Endothelial cell of umbilical vein (primary cell): Measurements from ENCODE around the gene NHLRC4. TPM values are rescaled to one million over a fixed set of nuclear protein-coding genes. Genes with fewer than 3 reads are reported as not detected.

Experiments used
- BruUV-seq: library from RNA; stranded (reverse); fragments of 400-500 nt; replicated peaks from 2 replicates; lab custom pipeline; 2021; lab: Mats Ljungman, UMichigan
- CTCF ChIA-PET: fragments of 300-600, 350-600 bp; sonication (Branson Sonifier 250); formaldehyde crosslinking; loops from one replicate; lab custom pipeline; 2021; ENCODE audit warnings: antibody characterized with exemption, inconsistent platforms; lab: Charles Lee
- POLR2A ChIA-PET: fragments of 300-600, 350-600 bp; sonication (Branson Sonifier 250); formaldehyde crosslinking; loops from one replicate; lab custom pipeline; 2021; ENCODE audit warnings: antibody characterized with exemption, inconsistent platforms; lab: Charles Lee
- DNase-seq: peaks from one replicate; pipeline ENCODE4 v3.0.0-alpha.2; 2011; ENCODE audit warnings: low read depth, low spot score
- FAIRE-seq: peaks from 2 replicates; lab custom pipeline; 2011; peaks lifted over from hg19 to GRCh38; lab: Jason Lieb, UNC
- H2AFZ ChIP-seq: 2 replicates; pipeline ENCODE4 v1.6.0; 2012; ENCODE audit warnings: low read depth, low read length, control low read depth, inconsistent platforms
- H3K27ac ChIP-seq: 2 replicates; pipeline ENCODE4 v1.5.1; 2011; ENCODE audit warnings: low read depth, mild to moderate bottlenecking, control low read depth, low read length, moderate library complexity; ENCODE audit not compliant: insufficient read depth
- H3K27me3 ChIP-seq, 2 experiments: 2 replicates each; pipeline versions ENCODE4 v1.6.0 to v1.6.1; 2011; ENCODE audit warnings: low read length in 2 of 2, mixed read lengths in 1 of 2; ENCODE audit not compliant: control insufficient read depth in 2 of 2, insufficient read depth in 2 of 2
- H3K36me3 ChIP-seq, 2 experiments: 2 replicates in 1 of 2; 3 replicates in 1 of 2; pipeline ENCODE4 v1.5.1; 2011; ENCODE audit warnings: low read length in 2 of 2, mild to moderate bottlenecking in 1 of 2, moderate library complexity in 1 of 2; ENCODE audit not compliant: control insufficient read depth in 2 of 2, insufficient read depth in 2 of 2; ENCODE audit errors: extremely low read depth in 1 of 2
- H3K4me1 ChIP-seq: 3 replicates; pipeline ENCODE4 v1.5.1; 2011; ENCODE audit warnings: mild to moderate bottlenecking, low read length; ENCODE audit not compliant: control insufficient read depth, insufficient read depth; ENCODE audit errors: extremely low read depth
- H3K4me2 ChIP-seq: 2 replicates; pipeline ENCODE4 v1.6.1; 2011; ENCODE audit warnings: low read length, control low read depth, mixed read lengths; ENCODE audit not compliant: insufficient read depth
- H3K4me3 ChIP-seq, 3 experiments: fragments of 200-600 bp in 1 of 3; sonication (generic), shearing (Covaris generic) in 1 of 3; replicated peaks in 1 of 3; 2 replicates each; pipeline ENCODE4 v1.5.1; 2011 to 2016; ENCODE audit warnings: control low read depth in 3 of 3, low read length in 3 of 3, mild to moderate bottlenecking in 2 of 3, inconsistent platforms in 1 of 3, low read depth in 1 of 3, moderate library complexity in 1 of 3; ENCODE audit not compliant: insufficient read depth in 1 of 3
- H3K79me2 ChIP-seq: 2 replicates; pipeline ENCODE4 v1.6.0; 2012; ENCODE audit warnings: low read length, inconsistent platforms; ENCODE audit not compliant: control insufficient read depth, insufficient read depth
- H3K9ac ChIP-seq: replicated peaks from 2 replicates; pipeline ENCODE3; 2011; ENCODE audit warnings: low read length, control low read depth; ENCODE audit not compliant: insufficient read depth; ENCODE audit errors: extremely low read depth
- H3K9me1 ChIP-seq: replicated peaks from 3 replicates; pipeline ENCODE4 v1.6.0; 2011; ENCODE audit warnings: mild to moderate bottlenecking, low read length; ENCODE audit not compliant: control insufficient read depth, insufficient read depth; ENCODE audit errors: extremely low read depth
- H3K9me3 ChIP-seq: replicated peaks from 2 replicates; pipeline ENCODE4 v1.5.1; 2012; ENCODE audit warnings: low read length, inconsistent platforms; ENCODE audit not compliant: control insufficient read depth, insufficient read depth
- H4K20me1 ChIP-seq: replicated peaks from 2 replicates; pipeline ENCODE3; 2011; ENCODE audit warnings: mild to moderate bottlenecking, low read length; ENCODE audit not compliant: control insufficient read depth, insufficient read depth; ENCODE audit errors: extremely low read depth
- EZH2 ChIP-seq: IDR thresholded peaks from 2 replicates; pipeline ENCODE4 v1.6.1; 2012; ENCODE audit warnings: borderline replicate concordance, low read depth, mild to moderate bottlenecking, moderate library complexity, low read length, inconsistent platforms; ENCODE audit not compliant: severe bottlenecking
- FOS ChIP-seq: IDR thresholded peaks from 2 replicates; pipeline ENCODE4 v1.6.1; 2011; ENCODE audit warnings: mild to moderate bottlenecking, low read length, moderate library complexity, borderline replicate concordance; ENCODE audit not compliant: insufficient read depth
- GATA2 ChIP-seq: IDR thresholded peaks from 2 replicates; pipeline ENCODE4 v1.7.0; 2011; ENCODE audit warnings: low read depth, mild to moderate bottlenecking, moderate library complexity, mixed read lengths, low read length; ENCODE audit not compliant: insufficient read length, insufficient read depth
- JUN ChIP-seq: IDR thresholded peaks from 2 replicates; pipeline ENCODE4 v1.6.1; 2011; ENCODE audit warnings: borderline replicate concordance, low read depth; ENCODE audit not compliant: insufficient read length, insufficient read depth
- MYC ChIP-seq: IDR thresholded peaks from one replicate; pipeline ENCODE4 v1.6.1; 2011; ENCODE audit warnings: mild to moderate bottlenecking, low read depth, low read length
- POLR2A ChIP-seq: IDR thresholded peaks from 2 replicates; pipeline ENCODE4 v1.6.1; 2012; ENCODE audit warnings: low read depth, mild to moderate bottlenecking, control low read depth, low read length
- POLR2AphosphoS5 ChIP-seq: IDR thresholded peaks from 2 replicates; pipeline ENCODE4 v1.6.1; 2012; ENCODE audit warnings: low read depth, mild to moderate bottlenecking, control low read depth, low read length, moderate library complexity; ENCODE audit not compliant: insufficient read depth
- dilution Hi-C: fragments of 300-500 bp; cut with MboI; formaldehyde crosslinking; loops from one replicate; pipeline ENCODE4 v1.15.0; 2019; ENCODE audit warnings: low sequenced_read_pairs; ENCODE audit not compliant: extremely low pct_ligation_motif_present
- intact Hi-C: fragments of 100-400 bp; cut with micrococcal nuclease; formaldehyde crosslinking; loops from one replicate; pipeline ENCODE4 v1.10.0; 2022
- polyA plus RNA-seq, 4 experiments: library from polyadenylated mRNA; depleted of rRNA in 3 of 4; stranded (reverse) in 3 of 4; unstranded in 1 of 4; fragments of >200 nt; gene quantifications; 2 replicates each; pipeline versions ENCODE4 v1.2.1 to v1.2.3, GENCODE V29; 2011 to 2012; ENCODE audit warnings: missing spikeins in 1 of 4
- total RNA-seq: library from RNA; stranded (reverse); gene quantifications from 2 replicates; pipeline ENCODE4 v1.2.3, GENCODE V29; 2021
- TF ChIP-seq, protein P1 (sequence below): IDR thresholded peaks from 2 replicates; pipeline ENCODE4 v1.6.1; 2011; ENCODE audit not compliant: insufficient read depth, insufficient read length
- TF ChIP-seq, protein P2 (sequence below), 2 donors: IDR thresholded peaks; 1 replicate in 1 of 2; 2 replicates in 1 of 2; pipeline ENCODE4 v1.5.1; 2011; ENCODE audit warnings: low read length in 2 of 2, mild to moderate bottlenecking in 2 of 2, moderate library complexity in 2 of 2, control low read depth in 1 of 2, inconsistent platforms in 1 of 2, low read depth in 1 of 2; ENCODE audit not compliant: insufficient read depth in 1 of 2; ENCODE audit errors: extremely low read depth in 1 of 2

Gene NHLRC4
- total and polyA plus RNA-seq, 2 donors (not counting 3 experiments of a cell fraction or from before 2014, with no cell fraction given), result 0.73 to 0.94 TPM

DNA sequence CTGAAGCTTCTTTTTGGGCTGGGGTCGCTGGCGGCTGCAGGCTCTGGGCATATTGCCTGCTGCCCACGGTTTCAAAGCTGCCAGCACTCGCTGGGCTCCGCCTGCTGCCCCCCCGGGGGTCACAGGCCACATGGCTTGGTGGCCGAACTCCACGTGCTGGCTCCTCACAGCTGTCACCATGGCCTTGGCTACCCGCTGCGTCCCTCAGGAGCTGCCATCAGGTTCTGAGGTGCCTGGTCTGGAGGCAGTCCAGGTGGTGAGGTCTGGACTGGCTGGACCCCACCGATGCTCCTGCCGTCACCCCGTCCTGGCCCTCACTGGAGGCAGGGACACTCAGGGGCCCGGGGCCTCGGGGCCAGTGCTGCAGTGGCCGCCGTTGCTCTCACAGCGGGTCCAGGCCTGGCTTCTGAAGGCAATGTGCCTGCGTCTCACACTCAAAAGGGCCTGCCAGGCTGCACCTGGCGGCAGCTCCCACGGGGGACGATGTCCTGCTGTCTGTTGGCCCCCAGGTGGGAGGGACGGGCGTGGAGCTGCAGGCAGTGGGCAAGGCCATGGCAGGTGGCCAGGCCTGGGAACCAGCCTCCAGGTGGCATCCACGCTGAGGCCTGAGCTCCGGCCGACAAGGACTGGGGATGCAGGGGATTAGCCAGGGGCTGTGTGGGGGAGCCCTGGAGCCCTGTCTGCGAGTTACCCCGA, 26.0 kb upstream of the NHLRC4 start:
- intact Hi-C loops (no loop called here), dilution Hi-C loops (no loop called here)
- no peaks in the 10 kb centered on the region for H4K20me1 ChIP-seq
- no peak for DNase-seq
- no peak for FAIRE-seq
- H3K9me3 ChIP-seq, result no peaks in the 10 kb centered on the region
- H3K79me2 ChIP-seq, result peaks cover 81% of the 10 kb centered on the region
- no peak overlapping the region for H3K27ac ChIP-seq
- no TSS peak for BruUV-seq
- CTCF ChIA-PET, result no interaction called here
- H3K9me1 ChIP-seq, result no peaks in the 10 kb centered on the region
- no peak overlapping the region for H3K4me3 ChIP-seq
- no peak overlapping the region for H3K4me2 ChIP-seq
- POLR2A ChIA-PET, result no interaction called here
- no peak overlapping the region for H3K9ac ChIP-seq
- no peaks in the 10 kb centered on the region for H3K4me1 ChIP-seq
- no peaks in the 10 kb centered on the region for H3K27me3 ChIP-seq
- H2AFZ ChIP-seq, result no peak overlapping the region
- TF ChIP-seq EZH2 (no peak), POLR2AphosphoS5 (no peak), JUN (no peak), MYC (no peak), POLR2A (no peak), GATA2 (no peak), FOS (no peak)
- TF ChIP-seq, protein P1, sequence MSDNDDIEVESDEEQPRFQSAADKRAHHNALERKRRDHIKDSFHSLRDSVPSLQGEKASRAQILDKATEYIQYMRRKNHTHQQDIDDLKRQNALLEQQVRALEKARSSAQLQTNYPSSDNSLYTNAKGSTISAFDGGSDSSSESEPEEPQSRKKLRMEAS, result no peak
- TF ChIP-seq, protein P2, sequence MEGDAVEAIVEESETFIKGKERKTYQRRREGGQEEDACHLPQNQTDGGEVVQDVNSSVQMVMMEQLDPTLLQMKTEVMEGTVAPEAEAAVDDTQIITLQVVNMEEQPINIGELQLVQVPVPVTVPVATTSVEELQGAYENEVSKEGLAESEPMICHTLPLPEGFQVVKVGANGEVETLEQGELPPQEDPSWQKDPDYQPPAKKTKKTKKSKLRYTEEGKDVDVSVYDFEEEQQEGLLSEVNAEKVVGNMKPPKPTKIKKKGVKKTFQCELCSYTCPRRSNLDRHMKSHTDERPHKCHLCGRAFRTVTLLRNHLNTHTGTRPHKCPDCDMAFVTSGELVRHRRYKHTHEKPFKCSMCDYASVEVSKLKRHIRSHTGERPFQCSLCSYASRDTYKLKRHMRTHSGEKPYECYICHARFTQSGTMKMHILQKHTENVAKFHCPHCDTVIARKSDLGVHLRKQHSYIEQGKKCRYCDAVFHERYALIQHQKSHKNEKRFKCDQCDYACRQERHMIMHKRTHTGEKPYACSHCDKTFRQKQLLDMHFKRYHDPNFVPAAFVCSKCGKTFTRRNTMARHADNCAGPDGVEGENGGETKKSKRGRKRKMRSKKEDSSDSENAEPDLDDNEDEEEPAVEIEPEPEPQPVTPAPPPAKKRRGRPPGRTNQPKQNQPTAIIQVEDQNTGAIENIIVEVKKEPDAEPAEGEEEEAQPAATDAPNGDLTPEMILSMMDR (IDR thresholded peaks at IDR 0.05; ENCODE audit: extremely low read depth in 1 of 2, insufficient read depth in 1 of 2, low read depth in 1 of 2, low read length in 2 of 2), result no peak
- no peaks in the 10 kb centered on the region for H3K36me3 ChIP-seq
